Activated T-helper 2 cell treated with anti-CD3 and anti-CD28 coated beads, Interferon-gamma antibody, Interleukin-2, Interleukin-4, amounts not matched to agents 10 μg/mL and 5 μg/mL and 100 μg/mL, durations not matched to agents 14 hours and 24 hours and 36 hours (primary cell): Measurements from ENCODE around the gene FAM229B. TPM values are rescaled to one million over a fixed set of nuclear protein-coding genes. Genes with fewer than 3 reads are reported as not detected.
"Not testable (repeated sequence)": the region's sequence is repeated elsewhere in the genome, so short reads cannot be mapped to it uniquely, and the experiment has no call there.

Experiments
- DNase-seq: peaks from one replicate; pipeline ENCODE4 v3.0.0; 2021; ENCODE audit warnings: low spot score
- H3K27ac Mint-ChIP-seq: one replicate; pipeline ENCODE4 v1.8.0; 2021; ENCODE audit warnings: mixed read lengths
- H3K27me3 Mint-ChIP-seq: one replicate; pipeline ENCODE4 v1.8.0; 2021; ENCODE audit warnings: low read depth, mixed read lengths
- H3K36me3 Mint-ChIP-seq: one replicate; pipeline ENCODE4 v1.8.0; 2021; ENCODE audit warnings: low read depth, mixed read lengths
- H3K4me1 Mint-ChIP-seq: one replicate; pipeline ENCODE4 v1.8.0; 2021; ENCODE audit warnings: low read depth, mixed read lengths
- H3K4me3 Mint-ChIP-seq: one replicate; pipeline ENCODE4 v1.8.0; 2021; ENCODE audit warnings: low read depth, mild to moderate bottlenecking, moderate library complexity, mixed read lengths
- H3K9me3 Mint-ChIP-seq: one replicate; pipeline ENCODE4 v1.8.0; 2021; ENCODE audit warnings: mixed read lengths
- intact Hi-C: fragments of 100-400 bp; cut with micrococcal nuclease; formaldehyde crosslinking; loops from one replicate; pipeline ENCODE4 v1.15.1; 2023
- total RNA-seq: library from RNA; stranded (reverse); gene quantifications from 2 replicates; pipeline ENCODE4 v1.2.3, GENCODE V29; 2022

The FAM229B gene
- total RNA-seq, 1 donor from 2014 or later, result 3.1 TPM

GRCh38 chr6:112085286-112086065 is 1.9 kb upstream of the FAM229B start:
- Mint-ChIP-seq H3K36me3 (peaks cover 11% of the 10 kb centered on the region), H3K4me1 (peaks cover 8% of the 10 kb centered on the region), H3K4me3 (peak overlapping the region; percentile 45)

GRCh38 chr6:112086744-112087135 is 651 bp upstream of the FAM229B start:
- Mint-ChIP-seq H3K27ac (no peak overlapping the region), H3K27me3 (peaks cover 19% of the 10 kb centered on the region), H3K4me1 (peaks cover 8% of the 10 kb centered on the region), H3K9me3 (no peaks in the 10 kb centered on the region), H3K4me3 (no peak overlapping the region), H3K36me3 (peaks cover 11% of the 10 kb centered on the region)
- DNase-seq, result no peak
- intact Hi-C loops, result loop anchor here (1.0 to 2.0 kb wide), 6 partner anchors 30 to 827 kb away; partner anchors contain the start of gene FYN

More at GRCh38 chr6:112085286-112086065, 1.9 kb upstream of the FAM229B start:
- Mint-ChIP-seq H3K27me3 (peaks cover 9% of the 10 kb centered on the region), H3K27ac (no peak overlapping the region), H3K9me3 (no peaks in the 10 kb centered on the region)
- intact Hi-C loops, result loop anchor here (2.0 kb wide), 2 partner anchors 31 to 213 kb away; partner anchors contain the start of gene FYN
- no peak for DNase-seq

GRCh38 chr6:112087916-112088315 is 525 bp downstream of the FAM229B start:
- H3K4me1 Mint-ChIP-seq, result peaks cover 8% of the 10 kb centered on the region
- no peak overlapping the region for H3K27ac Mint-ChIP-seq
- H3K27me3 Mint-ChIP-seq, result peaks cover 27% of the 10 kb centered on the region
- no peak overlapping the region for H3K4me3 Mint-ChIP-seq
- intact Hi-C loops, result loop anchor here (1.0 to 2.0 kb wide), 6 partner anchors 29 to 829 kb away; partner anchors contain the start of gene FYN
- no peak for DNase-seq
- peaks cover 11% of the 10 kb centered on the region for H3K36me3 Mint-ChIP-seq
- no peaks in the 10 kb centered on the region for H3K9me3 Mint-ChIP-seq

- intact Hi-C loops, result no loop called here
- H3K4me1 Mint-ChIP-seq, result peaks cover 2% of the 10 kb centered on the region
- H3K27ac Mint-ChIP-seq, result no peak overlapping the region
These were observed 9.5 kb downstream of the FAM229B start for GRCh38 chr6:112096901-112097300.

GRCh38 chr6:112100561-112100960 is 13.2 kb downstream of the FAM229B start:
- no peak overlapping the region for H3K27ac Mint-ChIP-seq
- H3K4me3 Mint-ChIP-seq, result no peak overlapping the region
- no peaks in the 10 kb centered on the region for H3K36me3 Mint-ChIP-seq
- H3K27me3 Mint-ChIP-seq, result peaks cover 28% of the 10 kb centered on the region
- peaks cover 7% of the 10 kb centered on the region for H3K9me3 Mint-ChIP-seq
- peaks cover 2% of the 10 kb centered on the region for H3K4me1 Mint-ChIP-seq
- intact Hi-C loops, result no loop called here
- DNase-seq, result no peak

More at GRCh38 chr6:112096901-112097300, 9.5 kb downstream of the FAM229B start:
- no peak overlapping the region for H3K4me3 Mint-ChIP-seq
- peaks cover 35% of the 10 kb centered on the region for H3K27me3 Mint-ChIP-seq
- H3K9me3 Mint-ChIP-seq, result no peaks in the 10 kb centered on the region
- no peak for DNase-seq
- H3K36me3 Mint-ChIP-seq, result no peaks in the 10 kb centered on the region

GRCh38 chr6:112106026-112106425 is 18.6 kb downstream of the FAM229B start:
- DNase-seq, H3K27ac Mint-ChIP-seq, intact Hi-C loops, H3K4me3 Mint-ChIP-seq, H3K36me3 Mint-ChIP-seq, H3K4me1 Mint-ChIP-seq, H3K9me3 Mint-ChIP-seq: not testable (repeated sequence)
- H3K27me3 Mint-ChIP-seq, result peaks cover 22% of the 10 kb centered on the region

GRCh38 chr6:112106562-112106961 is 19.2 kb downstream of the FAM229B start:
- H3K27me3 Mint-ChIP-seq, result peaks cover 22% of the 10 kb centered on the region
- H3K36me3 Mint-ChIP-seq, result no peaks in the 10 kb centered on the region
- DNase-seq, result no peak
- intact Hi-C loops, result no loop called here
- H3K4me3 Mint-ChIP-seq, result no peak overlapping the region
- H3K9me3 Mint-ChIP-seq, result peaks cover 7% of the 10 kb centered on the region
- no peak overlapping the region for H3K27ac Mint-ChIP-seq
- no peaks in the 10 kb centered on the region for H3K4me1 Mint-ChIP-seq

- H3K9me3 Mint-ChIP-seq, result peaks cover 7% of the 10 kb centered on the region
- intact Hi-C loops, result no loop called here
- H3K36me3 Mint-ChIP-seq, result no peaks in the 10 kb centered on the region
- no peak overlapping the region for H3K27ac Mint-ChIP-seq
- no peaks in the 10 kb centered on the region for H3K4me1 Mint-ChIP-seq
- no peak for DNase-seq
- no peak overlapping the region for H3K4me3 Mint-ChIP-seq
- H3K27me3 Mint-ChIP-seq, result peaks cover 26% of the 10 kb centered on the region
These were observed 21.9 kb downstream of the FAM229B start for GRCh38 chr6:112109262-112109661.

- Mint-ChIP-seq H3K9me3 (no peaks in the 10 kb centered on the region), H3K27me3 (peaks cover 25% of the 10 kb centered on the region), H3K4me3 (no peak overlapping the region), H3K4me1 (peaks cover 17% of the 10 kb centered on the region), H3K36me3 (no peaks in the 10 kb centered on the region), H3K27ac (no peak overlapping the region)
- intact Hi-C loops, result no loop called here
- no peak for DNase-seq
These were observed 26.0 kb downstream of the FAM229B start for GRCh38 chr6:112113431-112113830.

GRCh38 chr6:112113918-112114317 is 26.5 kb downstream of the FAM229B start:
- H3K9me3 Mint-ChIP-seq, result no peaks in the 10 kb centered on the region
- peaks cover 20% of the 10 kb centered on the region for H3K4me1 Mint-ChIP-seq

GRCh38 chr6:112114577-112115223 is 27.3 kb downstream of the FAM229B start:
- peaks cover 20% of the 10 kb centered on the region for H3K4me1 Mint-ChIP-seq

More at GRCh38 chr6:112113918-112114317, 26.5 kb downstream of the FAM229B start:
- peaks cover 24% of the 10 kb centered on the region for H3K27me3 Mint-ChIP-seq
- no peak for DNase-seq
- H3K27ac Mint-ChIP-seq, result no peak overlapping the region
- intact Hi-C loops, result no loop called here
- no peaks in the 10 kb centered on the region for H3K36me3 Mint-ChIP-seq
- H3K4me3 Mint-ChIP-seq, result no peak overlapping the region

GRCh38 chr6:112116221-112116620 is 28.8 kb downstream of the FAM229B start:
- peaks cover 17% of the 10 kb centered on the region for H3K27me3 Mint-ChIP-seq
- peaks cover 20% of the 10 kb centered on the region for H3K4me1 Mint-ChIP-seq
- intact Hi-C loops, result loop anchor here (2.0 to 5.0 kb wide), 2 partner anchors 29 to 36 kb away; partner anchors contain the start of genes FAM229B and TUBE1
- H3K4me3 Mint-ChIP-seq, result no peak overlapping the region
- no peak for DNase-seq
- H3K9me3 Mint-ChIP-seq, result no peaks in the 10 kb centered on the region
- H3K27ac Mint-ChIP-seq, result no peak overlapping the region
- H3K36me3 Mint-ChIP-seq, result no peaks in the 10 kb centered on the region

More at GRCh38 chr6:112114577-112115223, 27.3 kb downstream of the FAM229B start:
- intact Hi-C loops, result loop anchor here (5.0 kb wide), 1 partner anchor 38 kb away; no protein-coding TSS in a partner anchor
- no peaks in the 10 kb centered on the region for H3K9me3 Mint-ChIP-seq
- H3K27me3 Mint-ChIP-seq, result peaks cover 18% of the 10 kb centered on the region
- no peak overlapping the region for H3K4me3 Mint-ChIP-seq
- DNase-seq, result no peak
- H3K27ac Mint-ChIP-seq, result no peak overlapping the region
- H3K36me3 Mint-ChIP-seq, result no peaks in the 10 kb centered on the region

- Mint-ChIP-seq H3K27me3 (peaks cover 12% of the 10 kb centered on the region), H3K9me3 (no peaks in the 10 kb centered on the region), H3K27ac (peak overlapping the region; percentile 82), H3K4me3 (peak overlapping the region; percentile 41), H3K4me1 (peaks cover 20% of the 10 kb centered on the region), H3K36me3 (no peaks in the 10 kb centered on the region)
- intact Hi-C loops, result loop anchor here (2.0 to 5.0 kb wide), 2 partner anchors 31 to 35 kb away; partner anchors contain the start of genes FAM229B and TUBE1
- DNase-seq, result no peak
These were observed 30.2 kb downstream of the FAM229B start for GRCh38 chr6:112117554-112117953.
